Parathyroid adenoma (tissue), 2 donors: Measurements from ENCODE around the gene NIBAN1.
"Not testable (repeated sequence)": the region's sequence is repeated elsewhere in the genome, so short reads cannot be mapped to it uniquely, and the experiment has no call there.

Source experiments
- H2AFZ ChIP-seq: fragments of 300-600 bp; sonication (generic); one replicate; pipeline ENCODE4 v1.7.0; 2017; ENCODE audit warnings: antibody characterized with exemption, mild to moderate bottlenecking
- H3K27ac ChIP-seq: fragments of 300-600 bp; sonication (generic); one replicate; pipeline ENCODE4 v1.7.0; 2017
- H3K27me3 ChIP-seq: fragments of 300-600 bp; sonication (generic); one replicate; pipeline ENCODE4 v1.7.0; 2017; ENCODE audit warnings: low read length; ENCODE audit not compliant: control insufficient read depth, insufficient read depth
- H3K36me3 ChIP-seq: fragments of 300-600 bp; sonication (generic); one replicate; pipeline ENCODE4 v1.7.0; 2017; ENCODE audit warnings: low read length; ENCODE audit not compliant: control insufficient read depth, insufficient read depth
- H3K4me1 ChIP-seq: fragments of 300-600 bp; sonication (generic); one replicate; pipeline ENCODE4 v1.7.0; 2017; ENCODE audit warnings: control low read depth
- H3K4me2 ChIP-seq: fragments of 300-600 bp; sonication (generic); one replicate; pipeline ENCODE4 v1.7.0; 2017; ENCODE audit warnings: low read length
- H3K4me3 ChIP-seq: fragments of 300-600 bp; sonication (generic); one replicate; pipeline ENCODE4 v1.7.0; 2017; ENCODE audit warnings: low read depth, low read length
- H3K79me2 ChIP-seq: fragments of 300-600 bp; sonication (generic); one replicate; pipeline ENCODE4 v1.7.0; 2017; ENCODE audit warnings: control low read depth
- H3K9ac ChIP-seq: fragments of 300-600 bp; sonication (generic); one replicate; pipeline ENCODE4 v1.7.0; 2017; ENCODE audit warnings: mild to moderate bottlenecking
- H3K9me3 ChIP-seq: fragments of 300-600 bp; sonication (generic); one replicate; pipeline ENCODE4 v1.7.0; 2017; ENCODE audit warnings: low read length; ENCODE audit not compliant: control insufficient read depth
- CTCF ChIP-seq: fragments of 300-600 bp; sonication (generic); IDR thresholded peaks from one replicate; pipeline ENCODE4 v1.7.0; 2017; ENCODE audit warnings: antibody characterized with exemption, mild to moderate bottlenecking
- donor health status: primary hyperparathyroidism.

Gene NIBAN1

DNA sequence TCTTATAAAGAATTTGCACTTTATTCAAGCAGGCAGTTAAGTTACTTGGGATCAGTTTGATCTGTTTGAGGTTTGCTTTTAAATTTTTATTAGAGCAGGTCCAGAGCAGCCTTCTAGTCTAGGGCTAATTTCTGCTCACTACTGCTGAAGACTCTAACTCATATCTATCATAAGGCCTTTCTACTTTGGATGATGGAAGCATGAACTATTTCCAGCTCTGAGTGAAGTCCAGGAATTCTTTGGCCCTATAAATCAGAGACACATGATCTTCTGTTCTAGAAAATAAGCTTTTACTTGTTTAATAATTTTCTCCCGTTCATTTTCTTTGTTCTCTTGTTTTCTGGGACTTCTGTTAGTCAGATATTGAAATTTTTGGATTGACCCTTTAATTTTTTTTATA lies 14.7 kb downstream of the NIBAN1 start:
- no peak overlapping the region for H3K27ac ChIP-seq
- H3K9ac ChIP-seq = no peak overlapping the region
- no peak overlapping the region for H3K4me2 ChIP-seq
- H3K4me3 ChIP-seq = no peak overlapping the region
- TF ChIP-seq CTCF = no peak
- no peaks in the 10 kb centered on the region for H3K9me3 ChIP-seq
- no peaks in the 10 kb centered on the region for H3K36me3 ChIP-seq
- no peak overlapping the region for H2AFZ ChIP-seq
- no peaks in the 10 kb centered on the region for H3K79me2 ChIP-seq
- no peaks in the 10 kb centered on the region for H3K4me1 ChIP-seq
- H3K27me3 ChIP-seq = no peaks in the 10 kb centered on the region

- Histone ChIP-seq H3K9me3 (no peaks in the 10 kb centered on the region), H3K36me3 (no peaks in the 10 kb centered on the region), H2AFZ (no peak overlapping the region), H3K4me2 (no peak overlapping the region), H3K27ac (no peak overlapping the region), H3K4me3 (no peak overlapping the region), H3K27me3 (no peaks in the 10 kb centered on the region), H3K9ac (no peak overlapping the region), H3K4me1 (no peaks in the 10 kb centered on the region), H3K79me2 (no peaks in the 10 kb centered on the region)
- no peak for TF ChIP-seq CTCF
These were observed 15.6 kb downstream of the NIBAN1 start for GRCh38 chr1:184958554-184959353.

DNA sequence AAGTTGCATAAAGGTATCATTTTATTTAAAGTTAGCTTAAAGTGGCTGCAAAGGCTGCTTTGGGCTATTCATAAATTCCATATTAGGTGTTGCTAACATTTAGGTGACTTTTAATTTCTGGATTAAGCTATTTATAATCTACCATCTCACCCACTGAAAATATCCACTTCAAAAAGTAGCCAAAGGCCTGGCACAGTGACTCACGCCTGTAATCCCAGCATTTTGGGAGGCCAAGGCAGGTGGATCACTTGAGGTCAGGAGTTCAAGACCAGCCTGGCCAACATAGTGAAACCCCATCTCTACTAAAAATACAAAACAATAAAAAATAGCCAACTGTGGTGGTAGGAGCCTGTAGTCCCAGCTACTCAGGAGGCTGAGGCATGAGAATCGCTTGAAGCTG lies 16.4 kb downstream of the NIBAN1 start:
- not testable (repeated sequence) for H3K4me1 ChIP-seq, H3K27ac ChIP-seq, H3K4me2 ChIP-seq, H3K79me2 ChIP-seq, H3K9me3 ChIP-seq, H3K4me3 ChIP-seq, H3K9ac ChIP-seq, H3K36me3 ChIP-seq, H2AFZ ChIP-seq, H3K27me3 ChIP-seq

- Histone ChIP-seq H3K4me3 (no peak overlapping the region), H2AFZ (no peak overlapping the region), H3K4me2 (no peak overlapping the region), H3K9ac (no peak overlapping the region), H3K79me2 (no peaks in the 10 kb centered on the region), H3K9me3 (no peaks in the 10 kb centered on the region), H3K27me3 (no peaks in the 10 kb centered on the region), H3K36me3 (no peaks in the 10 kb centered on the region), H3K4me1 (no peaks in the 10 kb centered on the region), H3K27ac (no peak overlapping the region)
- no peak for TF ChIP-seq CTCF
These were observed 17.2 kb downstream of the NIBAN1 start for GRCh38 chr1:184956999-184957700.

- no peak overlapping the region for H3K27ac ChIP-seq
- H3K4me3 ChIP-seq = no peak overlapping the region
These were observed 19.9 kb downstream of the NIBAN1 start for GRCh38 chr1:184954232-184954995.

More at GRCh38 chr1:184954232-184954995, 19.9 kb downstream of the NIBAN1 start:
- H3K9ac ChIP-seq = no peak overlapping the region
- no peaks in the 10 kb centered on the region for H3K27me3 ChIP-seq
- H3K79me2 ChIP-seq = no peaks in the 10 kb centered on the region
- H3K9me3 ChIP-seq = no peaks in the 10 kb centered on the region
- no peak for TF ChIP-seq CTCF
- no peaks in the 10 kb centered on the region for H3K36me3 ChIP-seq
- no peak overlapping the region for H2AFZ ChIP-seq
- no peak overlapping the region for H3K4me2 ChIP-seq
- no peaks in the 10 kb centered on the region for H3K4me1 ChIP-seq
